SK-N-SH treated with all-trans-retinoic acid at 6 μM for 48 hours (cell line): ENCODE results near the gene NFATC2IP.

Experiments
- ESRRG ChIP-seq: fragments of 250-450 bp; sonication (Bioruptor Pico); IDR thresholded peaks from 2 replicates; pipeline ENCODE4 v1.6.1; 2021; ENCODE audit warnings: mild to moderate bottlenecking
- ISL1 ChIP-seq: fragments of 250-450 bp; sonication (Bioruptor Pico); IDR thresholded peaks from 2 replicates; pipeline ENCODE4 v2.1.2; 2022; ENCODE audit warnings: mild to moderate bottlenecking, moderate library complexity
- OSR1 ChIP-seq: fragments of 250-450 bp; sonication (Bioruptor Pico); IDR thresholded peaks from 2 replicates; pipeline ENCODE4 v1.8.0; 2022; ENCODE audit warnings: moderate library complexity, mild to moderate bottlenecking, inconsistent platforms
- PATZ1 ChIP-seq: fragments of 250-450 bp; sonication (Bioruptor Pico); IDR thresholded peaks from 2 replicates; pipeline ENCODE4 v1.8.0; 2020; ENCODE audit warnings: mild to moderate bottlenecking, moderate library complexity, borderline replicate concordance
- ZC3H10 ChIP-seq: fragments of 250-450 bp; sonication (Bioruptor Pico); IDR thresholded peaks from 2 replicates; pipeline ENCODE4 v1.5.1; 2021; ENCODE audit warnings: mild to moderate bottlenecking, moderate library complexity
- ZFP3 ChIP-seq: fragments of 250-450 bp; sonication (Bioruptor Pico); IDR thresholded peaks from 2 replicates; pipeline ENCODE4 v1.5.0; 2020; ENCODE audit warnings: mild to moderate bottlenecking, moderate library complexity
- ZNF70 ChIP-seq: fragments of 450-650 bp; formaldehyde crosslinking; IDR thresholded peaks from 2 replicates; pipeline ENCODE4 v1.5.0; 2020; ENCODE audit warnings: mild to moderate bottlenecking, moderate library complexity
- ZNF8 ChIP-seq: fragments of 450-650 bp; formaldehyde crosslinking; IDR thresholded peaks from 2 replicates; pipeline ENCODE4 v1.5.0; 2020; ENCODE audit warnings: mild to moderate bottlenecking, moderate library complexity

GRCh38 chr16:28904828-28905227, 45.9 kb upstream of the NFATC2IP start:
- TF ChIP-seq PATZ1 (no peak), ESRRG (CRISPR knock-in tag) (no peak), ZFP3 (CRISPR knock-in tag) (no peak), ZNF8 (CRISPR knock-in tag) (no peak), ZC3H10 (CRISPR knock-in tag) (no peak), ISL1 (CRISPR knock-in tag) (no peak), ZNF70 (CRISPR knock-in tag) (no peak), OSR1 (CRISPR knock-in tag) (no peak)
